GM12878 (cell line): ENCODE measurements around the gene MTHFD1L. TPM values are rescaled to one million over a fixed set of nuclear protein-coding genes. Genes with fewer than 3 reads are reported as not detected.

ENCODE experiments used
- ATAC-seq: fragments of 200-7000 bp; cut with Tn5 transposase; 3 replicates; pipeline ENCODE4 v1.9.1; 2020; ENCODE audit warnings: mild to moderate bottlenecking, moderate library complexity
- BruUV-seq: library from RNA; stranded (reverse); fragments of 400-500 nt; replicated peaks from 2 replicates; lab custom pipeline; 2021; lab: Mats Ljungman, UMichigan
- CTCF ChIA-PET: fragments of 300-600 bp; sonication (Branson Sonifier 250); formaldehyde crosslinking; extraction: SDS; loops from one replicate; lab custom pipeline; 2021; ENCODE audit warnings: inconsistent platforms; lab: Yijun Ruan, JAX
- POLR2A ChIA-PET: fragments of 350-600 bp; formaldehyde crosslinking; extraction: SDS; loops from one replicate; lab custom pipeline; 2021; ENCODE audit warnings: inconsistent platforms; lab: Charles Lee
- RAD21 ChIA-PET: fragments of 300-600 bp; sonication (Branson Sonifier 250); formaldehyde crosslinking; loops from one replicate; lab custom pipeline; 2023; ENCODE audit warnings: antibody characterized with exemption; ENCODE audit not compliant: unreplicated experiment; lab: Charles Lee
- SMC1A ChIA-PET: fragments of 300-600 bp; sonication (Branson Sonifier 250); formaldehyde crosslinking; loops from one replicate; lab custom pipeline; 2023; ENCODE audit not compliant: unreplicated experiment, uncharacterized antibody; lab: Charles Lee
- DNase-seq: peaks from one replicate; pipeline ENCODE4 v3.0.0-alpha.2; 2011; ENCODE audit warnings: low read depth, low spot score
- FAIRE-seq: peaks from 3 replicates; lab custom pipeline; 2011; peaks lifted over from hg19 to GRCh38; lab: Jason Lieb, UNC
- H2AFZ ChIP-seq: 2 replicates; pipeline ENCODE4 v1.6.0; 2011; ENCODE audit warnings: low read depth, low read length, control low read depth; ENCODE audit not compliant: control insufficient read depth
- H3K27ac ChIP-seq: 2 replicates; pipeline ENCODE4 v1.5.1; 2011; ENCODE audit warnings: control low read depth; ENCODE audit not compliant: control insufficient read depth, insufficient read depth
- H3K27me3 ChIP-seq, 2 experiments: replicated peaks in 1 of 2; 2 replicates each; pipeline versions ENCODE4 v1.6.0 to v1.6.1; 2011; ENCODE audit warnings: low read length in 1 of 2; ENCODE audit not compliant: control insufficient read depth in 2 of 2, insufficient read depth in 2 of 2
- H3K36me3 ChIP-seq, 2 experiments: 2 replicates each; pipeline ENCODE4 v1.5.1; 2011; ENCODE audit warnings: low read length in 1 of 2; ENCODE audit not compliant: control insufficient read depth in 2 of 2, insufficient read depth in 2 of 2
- H3K4me1 ChIP-seq: 2 replicates; pipeline ENCODE4 v1.6.1; 2011; ENCODE audit warnings: mild to moderate bottlenecking, low read length, moderate library complexity, mixed read lengths; ENCODE audit not compliant: control insufficient read depth, insufficient read depth
- H3K4me2 ChIP-seq: 2 replicates; pipeline ENCODE4 v1.6.0; 2011; ENCODE audit warnings: control low read depth; ENCODE audit not compliant: control insufficient read depth, insufficient read depth
- H3K4me3 ChIP-seq: fragments of 200-600 bp; sonication (generic); 2 replicates; pipeline ENCODE4 v1.5.1; 2016
- H3K79me2 ChIP-seq: 2 replicates; pipeline ENCODE4 v1.6.0; 2011; ENCODE audit warnings: low read length; ENCODE audit not compliant: control insufficient read depth, insufficient read depth
- H3K9ac ChIP-seq: 2 replicates; pipeline ENCODE4 v1.8.0; 2011; ENCODE audit warnings: low read length, control low read depth, mixed read lengths; ENCODE audit not compliant: control insufficient read depth, insufficient read depth
- H3K9me3 ChIP-seq: replicated peaks from 3 replicates; pipeline ENCODE4 v1.5.1; 2011; ENCODE audit warnings: mild to moderate bottlenecking, low read length; ENCODE audit not compliant: control insufficient read depth, insufficient read depth
- H4K20me1 ChIP-seq: 2 replicates; pipeline ENCODE4 v1.6.0; 2011; ENCODE audit not compliant: control insufficient read depth, insufficient read depth
- CBX5 ChIP-seq: sonication (generic); IDR thresholded peaks from 2 replicates; pipeline ENCODE4 v1.6.1; 2016; ENCODE audit warnings: low read depth, moderate library complexity, mild to moderate bottlenecking, inconsistent platforms
- CEBPB ChIP-seq, 2 experiments: fragments of 150-350 bp in 1 of 2; IDR thresholded peaks; 2 replicates each; pipeline ENCODE4 v1.6.1; 2012 to 2014; ENCODE audit warnings: low read depth in 2 of 2, low read length in 2 of 2, borderline replicate concordance in 1 of 2, inconsistent platforms in 1 of 2
- JUND ChIP-seq: IDR thresholded peaks from 2 replicates; pipeline ENCODE4 v1.6.1; 2012; ENCODE audit warnings: low read depth, mild to moderate bottlenecking, low read length, improper control_type of control experiment, moderate library complexity
- LARP7 ChIP-seq: fragments of 450-650 bp; IDR thresholded peaks from 2 replicates; pipeline ENCODE4 v1.6.1; 2017; ENCODE audit warnings: mild to moderate bottlenecking
- MEF2A ChIP-seq: IDR thresholded peaks from 2 replicates; pipeline ENCODE4 v1.6.1; 2011; ENCODE audit warnings: low read depth, mild to moderate bottlenecking, low read length, moderate library complexity; ENCODE audit not compliant: insufficient read depth
- POLR2AphosphoS2 ChIP-seq: IDR thresholded peaks from 2 replicates; pipeline ENCODE4 v1.6.1; 2011; ENCODE audit warnings: low read depth, mild to moderate bottlenecking, low read length, improper control_type of control experiment, moderate library complexity
- RBBP5 ChIP-seq: fragments of 200-600 bp; sonication (generic); conservative IDR thresholded peaks from 2 replicates; pipeline ENCODE4 v1.6.1; 2016
- SP1 ChIP-seq: IDR thresholded peaks from one replicate; pipeline ENCODE4 v1.6.1; 2011; ENCODE audit warnings: low read depth, low read length
- TARDBP ChIP-seq: IDR thresholded peaks from 2 replicates; pipeline ENCODE4 v1.6.1; 2016; ENCODE audit warnings: borderline replicate concordance
- TCF7 ChIP-seq: IDR thresholded peaks from 2 replicates; pipeline ENCODE4 v1.6.1; 2014; ENCODE audit warnings: antibody characterized with exemption, borderline replicate concordance
- WGBS: methylation state at CpG from one replicate; pipeline ENCODE4 v1.1.6; 2016; ENCODE audit warnings: low lambda C conversion rate; ENCODE audit not compliant: insufficient replicate concordance, insufficient coverage; ENCODE audit errors: missing lambda C conversion rate; 5-methylcytosine and 5-hydroxymethylcytosine counted together
- in situ Hi-C: fragments of 300-500 bp; cut with MboI; formaldehyde crosslinking; loops from 9 replicates; pipeline ENCODE4 v1.14.3; 2018; ENCODE audit warnings: mixed read lengths
- intact Hi-C: fragments of 100-400 bp; cut with micrococcal nuclease; formaldehyde crosslinking; loops from one replicate; pipeline ENCODE4 v1.14.2; 2022; ENCODE audit not compliant: unreplicated experiment
- polyA plus RNA-seq, 11 experiments: library from polyadenylated mRNA; depleted of rRNA in 4 of 11; unstranded in 6 of 11; stranded (reverse) in 5 of 11; fragments of >200 nt; fragmentation: Nextera tagmentation in 4 of 11; fragmentation: Illumina TruSeq in 1 of 11; extraction: Ambion mirVana in 4 of 11; extraction: Trizol in 1 of 11; gene quantifications; 1 replicate in 1 of 11; 2 replicates in 10 of 11; pipeline versions ENCODE4 v1.2.1 to v1.2.3, GENCODE V29; 2011 to 2016; ENCODE audit warnings: inconsistent platforms in 2 of 11, missing spikeins in 2 of 11, low read depth in 1 of 11
- total RNA-seq, 4 experiments: library from RNA; depleted of rRNA in 3 of 4; stranded (reverse); fragments of >200 nt in 3 of 4; fragmentation: Illumina TruSeq in 1 of 4; extraction: Trizol in 1 of 4; gene quantifications; 2 replicates each; pipeline versions ENCODE4 v1.2.1 to v1.2.3, GENCODE V29; 2013 to 2021
- TF ChIP-seq, protein P1 (sequence below): IDR thresholded peaks from 2 replicates; pipeline ENCODE4 v1.6.1; 2011; ENCODE audit warnings: mild to moderate bottlenecking, low read depth, low read length, moderate library complexity; ENCODE audit not compliant: insufficient replicate concordance
- TF ChIP-seq, protein P2 (sequence below): fragments of 450-650 bp; IDR thresholded peaks from 2 replicates; pipeline ENCODE4 v1.6.1; 2016; ENCODE audit warnings: mild to moderate bottlenecking, moderate library complexity, borderline replicate concordance
- TF ChIP-seq, protein P3 (sequence below): fragments of 450-650 bp; IDR thresholded peaks from 2 replicates; pipeline ENCODE4 v1.6.1; 2017; ENCODE audit warnings: mild to moderate bottlenecking

Gene MTHFD1L
- total and polyA plus RNA-seq, 10 of the 15 experiments (the other 5 are each of a cell fraction or from before 2014, with no cell fraction given) = 11.7 to 75.5 (median 28.8) TPM

DNA sequence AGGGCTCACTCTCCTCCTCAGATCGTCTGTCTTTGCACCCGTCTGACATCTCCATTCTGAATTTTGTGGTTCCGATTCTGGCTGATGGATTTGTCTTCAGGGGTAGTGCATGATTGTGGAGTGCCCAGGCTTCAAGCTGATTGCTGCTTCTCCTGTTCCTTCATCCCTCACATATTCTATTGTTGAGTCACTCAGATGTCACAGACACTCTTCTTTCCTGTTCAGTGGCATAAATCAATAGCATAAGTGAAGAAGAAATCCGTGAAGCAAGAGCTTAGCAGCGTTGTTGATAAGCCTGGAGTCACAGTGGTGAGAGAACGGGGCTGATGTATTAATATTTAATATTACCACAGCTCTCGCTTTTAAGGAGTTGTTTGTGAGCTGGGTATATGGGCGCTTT lies 152.5 kb downstream of the MTHFD1L start:
- H3K27me3 ChIP-seq = no peaks in the 10 kb centered on the region
- ChIA-PET SMC1A (interaction anchor here (1.6 to 7.3 kb wide), 2 partner anchors 11 to 306 kb away, joined by 3 to 128 read pairs; no protein-coding TSS in a partner anchor), RAD21 (interaction anchor here (0.8 kb wide), 1 partner anchor 306 kb away, joined by 3 read pairs; no protein-coding TSS in a partner anchor), POLR2A (interaction anchor here (0.9 to 1.0 kb wide), 2 partner anchors 9 to 198 kb away, joined by 3 read pairs; no protein-coding TSS in a partner anchor), CTCF (interaction anchor here (0.6 to 3.5 kb wide), 6 partner anchors 9 to 416 kb away, joined by 3 to 24 read pairs (median 4); no protein-coding TSS in a partner anchor)
- no peak overlapping the region for H2AFZ ChIP-seq
- no peaks in the 10 kb centered on the region for H3K79me2 ChIP-seq
- ATAC-seq (no peak), FAIRE-seq (no peak), DNase-seq (no peak)
- H3K4me3 ChIP-seq = no peak overlapping the region
- no peak overlapping the region for H3K4me2 ChIP-seq
- 90% methylated on average over 8 of the region's 8 CpGs for WGBS
- in situ Hi-C loops = no loop called here
- no peak overlapping the region for H3K27ac ChIP-seq
- no TSS peak for BruUV-seq
- H3K4me1 ChIP-seq = no peaks in the 10 kb centered on the region
- no peaks in the 10 kb centered on the region for H4K20me1 ChIP-seq
- H3K9me3 ChIP-seq = no peaks in the 10 kb centered on the region
- intact Hi-C loops = no loop called here
- H3K9ac ChIP-seq = no peak overlapping the region
- H3K36me3 ChIP-seq = peaks cover 4 to 17% of the 10 kb centered on the region in 2 experiments
- TF ChIP-seq SP1 (no peak), POLR2AphosphoS2 (no peak), TCF7 (no peak), CBX5 (no peak), MEF2A (no peak), JUND (no peak), LARP7 (no peak), TARDBP (no peak), RBBP5 (no peak), CEBPB (IDR thresholded peaks at IDR 0.05; ENCODE audit: borderline replicate concordance in 1 of 2, low read depth in 2 of 2, low read length in 2 of 2) (no peak)
- TF ChIP-seq, protein P1, sequence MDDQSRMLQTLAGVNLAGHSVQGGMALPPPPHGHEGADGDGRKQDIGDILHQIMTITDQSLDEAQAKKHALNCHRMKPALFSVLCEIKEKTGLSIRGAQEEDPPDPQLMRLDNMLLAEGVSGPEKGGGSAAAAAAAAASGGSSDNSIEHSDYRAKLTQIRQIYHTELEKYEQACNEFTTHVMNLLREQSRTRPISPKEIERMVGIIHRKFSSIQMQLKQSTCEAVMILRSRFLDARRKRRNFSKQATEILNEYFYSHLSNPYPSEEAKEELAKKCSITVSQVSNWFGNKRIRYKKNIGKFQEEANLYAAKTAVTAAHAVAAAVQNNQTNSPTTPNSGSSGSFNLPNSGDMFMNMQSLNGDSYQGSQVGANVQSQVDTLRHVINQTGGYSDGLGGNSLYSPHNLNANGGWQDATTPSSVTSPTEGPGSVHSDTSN = no peak
- TF ChIP-seq, protein P2, sequence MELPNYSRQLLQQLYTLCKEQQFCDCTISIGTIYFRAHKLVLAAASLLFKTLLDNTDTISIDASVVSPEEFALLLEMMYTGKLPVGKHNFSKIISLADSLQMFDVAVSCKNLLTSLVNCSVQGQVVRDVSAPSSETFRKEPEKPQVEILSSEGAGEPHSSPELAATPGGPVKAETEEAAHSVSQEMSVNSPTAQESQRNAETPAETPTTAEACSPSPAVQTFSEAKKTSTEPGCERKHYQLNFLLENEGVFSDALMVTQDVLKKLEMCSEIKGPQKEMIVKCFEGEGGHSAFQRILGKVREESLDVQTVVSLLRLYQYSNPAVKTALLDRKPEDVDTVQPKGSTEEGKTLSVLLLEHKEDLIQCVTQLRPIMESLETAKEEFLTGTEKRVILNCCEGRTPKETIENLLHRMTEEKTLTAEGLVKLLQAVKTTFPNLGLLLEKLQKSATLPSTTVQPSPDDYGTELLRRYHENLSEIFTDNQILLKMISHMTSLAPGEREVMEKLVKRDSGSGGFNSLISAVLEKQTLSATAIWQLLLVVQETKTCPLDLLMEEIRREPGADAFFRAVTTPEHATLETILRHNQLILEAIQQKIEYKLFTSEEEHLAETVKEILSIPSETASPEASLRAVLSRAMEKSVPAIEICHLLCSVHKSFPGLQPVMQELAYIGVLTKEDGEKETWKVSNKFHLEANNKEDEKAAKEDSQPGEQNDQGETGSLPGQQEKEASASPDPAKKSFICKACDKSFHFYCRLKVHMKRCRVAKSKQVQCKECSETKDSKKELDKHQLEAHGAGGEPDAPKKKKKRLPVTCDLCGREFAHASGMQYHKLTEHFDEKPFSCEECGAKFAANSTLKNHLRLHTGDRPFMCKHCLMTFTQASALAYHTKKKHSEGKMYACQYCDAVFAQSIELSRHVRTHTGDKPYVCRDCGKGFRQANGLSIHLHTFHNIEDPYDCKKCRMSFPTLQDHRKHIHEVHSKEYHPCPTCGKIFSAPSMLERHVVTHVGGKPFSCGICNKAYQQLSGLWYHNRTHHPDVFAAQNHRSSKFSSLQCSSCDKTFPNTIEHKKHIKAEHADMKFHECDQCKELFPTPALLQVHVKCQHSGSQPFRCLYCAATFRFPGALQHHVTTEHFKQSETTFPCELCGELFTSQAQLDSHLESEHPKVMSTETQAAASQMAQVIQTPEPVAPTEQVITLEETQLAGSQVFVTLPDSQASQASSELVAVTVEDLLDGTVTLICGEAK = no peak
- TF ChIP-seq, protein P3, sequence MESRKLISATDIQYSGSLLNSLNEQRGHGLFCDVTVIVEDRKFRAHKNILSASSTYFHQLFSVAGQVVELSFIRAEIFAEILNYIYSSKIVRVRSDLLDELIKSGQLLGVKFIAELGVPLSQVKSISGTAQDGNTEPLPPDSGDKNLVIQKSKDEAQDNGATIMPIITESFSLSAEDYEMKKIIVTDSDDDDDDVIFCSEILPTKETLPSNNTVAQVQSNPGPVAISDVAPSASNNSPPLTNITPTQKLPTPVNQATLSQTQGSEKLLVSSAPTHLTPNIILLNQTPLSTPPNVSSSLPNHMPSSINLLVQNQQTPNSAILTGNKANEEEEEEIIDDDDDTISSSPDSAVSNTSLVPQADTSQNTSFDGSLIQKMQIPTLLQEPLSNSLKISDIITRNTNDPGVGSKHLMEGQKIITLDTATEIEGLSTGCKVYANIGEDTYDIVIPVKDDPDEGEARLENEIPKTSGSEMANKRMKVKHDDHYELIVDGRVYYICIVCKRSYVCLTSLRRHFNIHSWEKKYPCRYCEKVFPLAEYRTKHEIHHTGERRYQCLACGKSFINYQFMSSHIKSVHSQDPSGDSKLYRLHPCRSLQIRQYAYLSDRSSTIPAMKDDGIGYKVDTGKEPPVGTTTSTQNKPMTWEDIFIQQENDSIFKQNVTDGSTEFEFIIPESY = no peak
